ENCODE data around the gene AHNAK.

Gene AHNAK

DNA sequence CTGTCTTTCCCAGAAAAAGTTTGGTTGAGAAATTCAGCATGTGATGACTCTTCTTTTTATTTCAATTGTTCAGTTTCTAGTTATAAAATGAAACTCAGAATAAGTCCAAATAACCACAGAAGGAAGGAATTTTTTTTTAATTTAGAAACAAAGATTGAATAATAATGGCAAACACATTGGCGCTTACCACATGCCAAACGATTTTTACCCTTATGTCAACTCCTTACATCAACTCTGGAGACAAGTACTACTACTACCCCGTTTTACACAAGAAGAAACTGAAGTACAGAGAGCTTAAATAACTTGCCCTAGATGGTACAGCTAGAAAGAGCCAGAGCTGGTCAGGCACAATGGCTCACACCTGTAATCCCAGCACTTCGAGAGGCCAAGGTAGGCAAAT lies 52.4 kb downstream of the AHNAK start:
- no peak overlapping the region for H3K4me2 ChIP-seq (ENCODE audit: low read length)
- H3K9ac ChIP-seq (ENCODE audit: low read length): no peak overlapping the region
- no peak for TF ChIP-seq EZH2 (IDR thresholded peaks at IDR 0.05; ENCODE audit: borderline replicate concordance, low read length)
- TF ChIP-seq, protein P1, sequence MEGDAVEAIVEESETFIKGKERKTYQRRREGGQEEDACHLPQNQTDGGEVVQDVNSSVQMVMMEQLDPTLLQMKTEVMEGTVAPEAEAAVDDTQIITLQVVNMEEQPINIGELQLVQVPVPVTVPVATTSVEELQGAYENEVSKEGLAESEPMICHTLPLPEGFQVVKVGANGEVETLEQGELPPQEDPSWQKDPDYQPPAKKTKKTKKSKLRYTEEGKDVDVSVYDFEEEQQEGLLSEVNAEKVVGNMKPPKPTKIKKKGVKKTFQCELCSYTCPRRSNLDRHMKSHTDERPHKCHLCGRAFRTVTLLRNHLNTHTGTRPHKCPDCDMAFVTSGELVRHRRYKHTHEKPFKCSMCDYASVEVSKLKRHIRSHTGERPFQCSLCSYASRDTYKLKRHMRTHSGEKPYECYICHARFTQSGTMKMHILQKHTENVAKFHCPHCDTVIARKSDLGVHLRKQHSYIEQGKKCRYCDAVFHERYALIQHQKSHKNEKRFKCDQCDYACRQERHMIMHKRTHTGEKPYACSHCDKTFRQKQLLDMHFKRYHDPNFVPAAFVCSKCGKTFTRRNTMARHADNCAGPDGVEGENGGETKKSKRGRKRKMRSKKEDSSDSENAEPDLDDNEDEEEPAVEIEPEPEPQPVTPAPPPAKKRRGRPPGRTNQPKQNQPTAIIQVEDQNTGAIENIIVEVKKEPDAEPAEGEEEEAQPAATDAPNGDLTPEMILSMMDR (IDR thresholded peaks at IDR 0.05; ENCODE audit: low read length): no peak

DNA sequence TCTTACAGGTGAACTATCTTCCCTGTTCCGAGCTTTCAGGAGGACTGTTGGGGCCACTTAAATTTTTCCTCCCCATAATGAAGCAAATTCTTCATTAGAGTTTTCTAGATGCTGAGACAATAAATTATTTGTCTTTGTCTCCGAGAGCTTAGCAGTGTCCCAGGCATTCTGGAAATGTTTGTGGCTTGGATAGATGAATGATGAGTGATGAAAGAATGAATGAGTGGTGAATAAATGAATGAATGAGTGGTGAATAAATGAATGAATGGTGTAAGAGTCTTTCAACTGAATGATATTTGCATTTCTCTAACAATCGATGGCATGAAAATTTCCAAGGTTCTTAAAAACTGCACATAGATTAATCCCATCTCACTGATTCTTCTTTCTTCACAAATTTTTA lies 52.8 kb downstream of the AHNAK start:
- no peak overlapping the region for H3K4me2 ChIP-seq (ENCODE audit: low read length)
- H3K4me1 ChIP-seq (ENCODE audit: insufficient read depth, low read length, severe bottlenecking): no peaks in the 10 kb centered on the region
- no peak overlapping the region for H3K9ac ChIP-seq (ENCODE audit: low read length)
- TF ChIP-seq, protein P1 (IDR thresholded peaks at IDR 0.05; ENCODE audit: low read length): no peak
- no peak for TF ChIP-seq EZH2 (IDR thresholded peaks at IDR 0.05; ENCODE audit: borderline replicate concordance, low read length)
- no peaks in the 10 kb centered on the region for H4K20me1 ChIP-seq (ENCODE audit: insufficient read depth, low read length)
- H3K4me3 ChIP-seq (ENCODE audit: low read depth, low read length, poor library complexity, severe bottlenecking): no peak overlapping the region
- no peak overlapping the region for H2AFZ ChIP-seq (ENCODE audit: low read length)
- H3K36me3 ChIP-seq (ENCODE audit: insufficient read depth, low read length): no peaks in the 10 kb centered on the region
- H3F3A ChIP-seq (ENCODE audit: insufficient read depth, low read length): no peaks in the 10 kb centered on the region
- no peaks in the 10 kb centered on the region for H3K9me3 ChIP-seq (ENCODE audit: low read length)
- H3K9me2 ChIP-seq (ENCODE audit: low read depth, low read length): no peaks in the 10 kb centered on the region
- H3K79me2 ChIP-seq (ENCODE audit: insufficient read depth, low read length): no peaks in the 10 kb centered on the region
- no peak overlapping the region for H3K27ac ChIP-seq (ENCODE audit: low read depth, low read length, poor library complexity, severe bottlenecking)
- peaks cover 7% of the 10 kb centered on the region; the same call in 1 of the 2 replicates for H3K27me3 ChIP-seq (ENCODE audit: insufficient read depth, low read length)

More for the DNA sequence above, 52.4 kb downstream of the AHNAK start:
- no peaks in the 10 kb centered on the region for H4K20me1 ChIP-seq (ENCODE audit: insufficient read depth, low read length)
- H3K9me3 ChIP-seq (ENCODE audit: low read length): no peaks in the 10 kb centered on the region
- H3K27ac ChIP-seq (ENCODE audit: low read depth, low read length, poor library complexity, severe bottlenecking): no peak overlapping the region
- H3F3A ChIP-seq (ENCODE audit: insufficient read depth, low read length): no peaks in the 10 kb centered on the region
- no peaks in the 10 kb centered on the region for H3K36me3 ChIP-seq (ENCODE audit: insufficient read depth, low read length)
- no peaks in the 10 kb centered on the region for H3K79me2 ChIP-seq (ENCODE audit: insufficient read depth, low read length)
- H2AFZ ChIP-seq (ENCODE audit: low read length): no peak overlapping the region
- H3K4me1 ChIP-seq (ENCODE audit: insufficient read depth, low read length, severe bottlenecking): no peaks in the 10 kb centered on the region
- peaks cover 7% of the 10 kb centered on the region; the same call in 1 of the 2 replicates for H3K27me3 ChIP-seq (ENCODE audit: insufficient read depth, low read length)
- H3K4me3 ChIP-seq (ENCODE audit: low read depth, low read length, poor library complexity, severe bottlenecking): no peak overlapping the region
- H3K9me2 ChIP-seq (ENCODE audit: low read depth, low read length): no peaks in the 10 kb centered on the region

DNA sequence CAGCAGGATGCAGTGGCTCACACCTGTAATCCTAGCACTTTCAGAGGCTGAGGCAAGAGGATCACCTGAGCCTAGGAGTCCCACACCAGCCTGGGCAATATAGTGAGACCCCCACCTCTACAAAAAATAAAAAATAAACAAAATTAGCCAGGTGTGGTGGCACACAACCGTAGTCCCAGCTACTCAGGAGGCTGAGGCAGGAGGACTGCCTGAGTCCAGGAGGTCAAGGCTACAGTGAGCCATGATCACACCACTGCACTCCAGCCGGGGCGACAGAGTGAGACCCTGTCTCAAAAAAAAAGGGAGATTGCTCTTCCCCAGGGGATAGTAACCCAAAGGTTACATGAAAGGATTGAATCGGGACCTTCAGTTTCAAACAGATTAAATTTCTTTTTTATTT lies 54.0 kb downstream of the AHNAK start:
- Histone ChIP-seq H3K4me2 (ENCODE audit: low read length) (no peak overlapping the region), H3K9ac (ENCODE audit: low read length) (no peak overlapping the region)

More for the DNA sequence above, 54.0 kb downstream of the AHNAK start:
- Histone ChIP-seq H3K9me2 (ENCODE audit: low read depth, low read length) (no peaks in the 10 kb centered on the region), H3K27me3 (ENCODE audit: insufficient read depth, low read length) (peaks cover 7% of the 10 kb centered on the region; the same call in 1 of the 2 replicates), H3K36me3 (ENCODE audit: insufficient read depth, low read length) (no peaks in the 10 kb centered on the region), H3K79me2 (ENCODE audit: insufficient read depth, low read length) (no peaks in the 10 kb centered on the region), H3K4me1 (ENCODE audit: insufficient read depth, low read length, severe bottlenecking) (no peaks in the 10 kb centered on the region), H3K4me3 (ENCODE audit: low read depth, low read length, poor library complexity, severe bottlenecking) (no peak overlapping the region), H4K20me1 (ENCODE audit: insufficient read depth, low read length) (no peaks in the 10 kb centered on the region), H3F3A (ENCODE audit: insufficient read depth, low read length) (no peaks in the 10 kb centered on the region), H3K9me3 (ENCODE audit: low read length) (no peaks in the 10 kb centered on the region), H2AFZ (ENCODE audit: low read length) (no peak overlapping the region), H3K27ac (ENCODE audit: low read depth, low read length, poor library complexity, severe bottlenecking) (no peak overlapping the region)
- TF ChIP-seq, protein P1 (IDR thresholded peaks at IDR 0.05; ENCODE audit: low read length): no peak
- TF ChIP-seq EZH2 (IDR thresholded peaks at IDR 0.05; ENCODE audit: borderline replicate concordance, low read length): no peak
